K562 (cell line): ENCODE measurements around the gene OSBPL3. TPM values are rescaled to one million over a fixed set of nuclear protein-coding genes. Genes with fewer than 3 reads are reported as not detected.

ENCODE experiments used
- CAMTA2 ChIP-seq: fragments of 250-450 bp; sonication (Bioruptor Pico); conservative IDR thresholded peaks from 2 replicates; pipeline ENCODE4 v1.5.1; 2022
- ETV1 ChIP-seq: fragments of 450-650 bp; conservative IDR thresholded peaks from 2 replicates; pipeline ENCODE4 v1.6.1; 2016; ENCODE audit warnings: missing genetic modification characterization, control low read depth, low read depth, missing compliant biosample characterization
- FIP1L1 ChIP-seq: fragments of 200-400 bp; formaldehyde crosslinking; IDR thresholded peaks from 2 replicates; pipeline ENCODE4 v1.6.1; 2018; ENCODE audit warnings: mild to moderate bottlenecking, low read depth, low read length; ENCODE audit not compliant: poor library complexity, severe bottlenecking
- FOXA3 ChIP-seq, 2 experiments: fragments of 450-650 bp in 1 of 2; sonication (generic) in 1 of 2; formaldehyde crosslinking; IDR thresholded peaks in 1 of 2; conservative IDR thresholded peaks in 1 of 2; 2 replicates each; pipeline versions ENCODE4 v1.4.0 to v1.8.0; 2020 to 2022; ENCODE audit warnings: mild to moderate bottlenecking in 2 of 2, missing genetic modification reagents in 1 of 2
- GTF2E2 ChIP-seq: fragments of 200-800 bp; sonication (Bioruptor generic); IDR thresholded peaks from 2 replicates; pipeline ENCODE4 v1.6.1; 2016; ENCODE audit warnings: missing genetic modification characterization, missing compliant biosample characterization
- HDAC3 ChIP-seq: fragments of 450-650 bp; IDR thresholded peaks from 2 replicates; pipeline ENCODE4 v1.6.1; 2018; ENCODE audit warnings: borderline replicate concordance, mild to moderate bottlenecking, moderate library complexity; ENCODE audit not compliant: partially characterized antibody
- HEY1 ChIP-seq: fragments of 250-450 bp; sonication (Bioruptor Pico); IDR thresholded peaks from 2 replicates; pipeline ENCODE4 v1.5.0; 2020; ENCODE audit warnings: mild to moderate bottlenecking, moderate library complexity, borderline replicate concordance
- KDM5B ChIP-seq: fragments of 200-600 bp; sonication (generic); IDR thresholded peaks from 2 replicates; pipeline ENCODE4 v1.6.1; 2012; ENCODE audit warnings: low read depth, mild to moderate bottlenecking, moderate library complexity, low read length, control low read depth, inconsistent platforms; ENCODE audit not compliant: insufficient replicate concordance
- MYC ChIP-seq, 2 experiments: fragments of 250-450 bp in 1 of 2; sonication (Bioruptor Pico) in 1 of 2; IDR thresholded peaks; 2 replicates each; pipeline versions ENCODE4 v1.5.1 to v1.6.1; 2012 to 2021; ENCODE audit warnings: low read depth in 2 of 2, borderline replicate concordance in 1 of 2, improper control_type of control experiment in 1 of 2, low read length in 1 of 2, mild to moderate bottlenecking in 1 of 2, moderate library complexity in 1 of 2
- NCOR1 ChIP-seq: fragments of 450-650 bp; IDR thresholded peaks from 2 replicates; pipeline ENCODE4 v1.6.1; 2016; ENCODE audit warnings: mild to moderate bottlenecking, moderate library complexity
- NR2F6 ChIP-seq: fragments of 450-650 bp; formaldehyde crosslinking; IDR thresholded peaks from 2 replicates; pipeline ENCODE4 v1.4.0; 2020; ENCODE audit warnings: mild to moderate bottlenecking
- RBM34 ChIP-seq: fragments of 200-400 bp; formaldehyde crosslinking; IDR thresholded peaks from 2 replicates; pipeline ENCODE4 v1.6.1; 2018; ENCODE audit warnings: low read length, borderline replicate concordance; ENCODE audit not compliant: insufficient read depth
- RFX1 ChIP-seq: fragments of 450-650 bp; IDR thresholded peaks from 2 replicates; pipeline ENCODE4 v1.6.1; 2016; ENCODE audit warnings: mild to moderate bottlenecking, moderate library complexity
- SLC30A9 ChIP-seq: fragments of 250-450 bp; sonication (Bioruptor Pico); IDR thresholded peaks from 2 replicates; pipeline ENCODE4 v1.8.0; 2022; ENCODE audit warnings: mild to moderate bottlenecking, moderate library complexity
- STAT5B ChIP-seq: fragments of 250-450 bp; sonication (Bioruptor Pico); IDR thresholded peaks from 2 replicates; pipeline ENCODE4 v1.8.0; 2021; ENCODE audit warnings: mild to moderate bottlenecking, inconsistent platforms
- SUPT5H ChIP-seq: fragments of 450-650 bp; IDR thresholded peaks from 2 replicates; pipeline ENCODE4 v1.6.1; 2016
- ZBTB8A ChIP-seq: fragments of 450-650 bp; IDR thresholded peaks from 2 replicates; pipeline ENCODE4 v1.6.1; 2018; ENCODE audit warnings: mild to moderate bottlenecking, moderate library complexity; ENCODE audit not compliant: partially characterized antibody
- ZNF143 ChIP-seq: sonication (generic); formaldehyde crosslinking; IDR thresholded peaks from 2 replicates; pipeline ENCODE4 v1.9.0; 2022; ENCODE audit warnings: mild to moderate bottlenecking, missing genetic modification reagents
- ZNF584 ChIP-seq: fragments of 200-800 bp; sonication (Bioruptor generic); IDR thresholded peaks from 2 replicates; pipeline ENCODE4 v1.6.1; 2016; ENCODE audit warnings: low read depth, mild to moderate bottlenecking, missing genetic modification characterization, missing compliant biosample characterization
- polyA plus RNA-seq, 8 experiments: library from polyadenylated mRNA; depleted of rRNA in 4 of 8; stranded (reverse) in 5 of 8; unstranded in 3 of 8; fragments of >200 nt; fragmentation: Nextera tagmentation in 2 of 8; fragmentation: Illumina TruSeq in 1 of 8; extraction: Ambion mirVana in 2 of 8; extraction: Trizol in 1 of 8; gene quantifications; 2 replicates each; pipeline versions ENCODE4 v1.2.1 to v1.2.3, GENCODE V29; 2011 to 2014; ENCODE audit warnings: inconsistent platforms in 1 of 8, missing spikeins in 1 of 8
- total RNA-seq, 7 experiments: library from RNA; depleted of rRNA in 6 of 7; stranded (reverse); fragments of >200 nt in 6 of 7; fragmentation: Illumina TruSeq in 2 of 7; extraction: Trizol in 2 of 7; gene quantifications; 2 replicates each; pipeline versions ENCODE4 v1.2.1 to v1.2.3, GENCODE V29; 2011 to 2021; ENCODE audit warnings: low replicate concordance in 1 of 7
- TF ChIP-seq, protein P1 (sequence below): fragments of 250-450 bp; sonication (Bioruptor Pico); IDR thresholded peaks from 2 replicates; pipeline ENCODE4 v1.8.0; 2022; ENCODE audit warnings: inconsistent platforms, mild to moderate bottlenecking, moderate library complexity, borderline replicate concordance
- TF ChIP-seq, protein P2 (sequence below): fragments of 450-650 bp; formaldehyde crosslinking; IDR thresholded peaks from 2 replicates; pipeline ENCODE4 v1.4.0; 2020; ENCODE audit warnings: mild to moderate bottlenecking, moderate library complexity

The OSBPL3 gene
- total and polyA plus RNA-seq, 9 of the 15 experiments (the other 6 are each of a cell fraction or from before 2014, with no cell fraction given), result 4.8 to 37.2 (median 26.5) TPM

- TF ChIP-seq HDAC3 (no peak), SUPT5H (no peak), FOXA3 (CRISPR knock-in tag; conservative IDR thresholded peaks at IDR 0.05 in 1 of 2, IDR thresholded peaks at IDR 0.05 in 1 of 2) (0 out of 4 replicates have a peak, but pooled peaks of 1 of the 2 experiments have one; percentile 16), FIP1L1 (no peak), ETV1 (tag) (peak; percentile 87), ZBTB8A (no peak), SLC30A9 (no peak), ZNF584 (CRISPR knock-in tag) (peak; percentile 22; the same call in 1 of the 2 replicates), NR2F6 (CRISPR knock-in tag) (no peak), KDM5B (peak; percentile 56), HEY1 (CRISPR knock-in tag) (no peak), STAT5B (CRISPR knock-in tag) (no peak), NCOR1 (peak; percentile 43; the same call in 1 of the 2 replicates), ZNF143 (CRISPR knock-in tag) (no peak), RBM34 (no peak), GTF2E2 (tag) (no peak), RFX1 (no peak), MYC (IDR thresholded peaks at IDR 0.05; ENCODE audit: low read depth, low read length) (peak; percentile 30; the same call in 1 of the 2 replicates), MYC (CRISPR knock-in tag; IDR thresholded peaks at IDR 0.05; ENCODE audit: borderline replicate concordance, low read depth) (no peak), CAMTA2 (CRISPR knock-in tag) (no peak)
- TF ChIP-seq, protein P1, sequence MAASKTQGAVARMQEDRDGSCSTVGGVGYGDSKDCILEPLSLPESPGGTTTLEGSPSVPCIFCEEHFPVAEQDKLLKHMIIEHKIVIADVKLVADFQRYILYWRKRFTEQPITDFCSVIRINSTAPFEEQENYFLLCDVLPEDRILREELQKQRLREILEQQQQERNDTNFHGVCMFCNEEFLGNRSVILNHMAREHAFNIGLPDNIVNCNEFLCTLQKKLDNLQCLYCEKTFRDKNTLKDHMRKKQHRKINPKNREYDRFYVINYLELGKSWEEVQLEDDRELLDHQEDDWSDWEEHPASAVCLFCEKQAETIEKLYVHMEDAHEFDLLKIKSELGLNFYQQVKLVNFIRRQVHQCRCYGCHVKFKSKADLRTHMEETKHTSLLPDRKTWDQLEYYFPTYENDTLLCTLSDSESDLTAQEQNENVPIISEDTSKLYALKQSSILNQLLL (CRISPR knock-in tag), result no peak
- TF ChIP-seq, protein P2, sequence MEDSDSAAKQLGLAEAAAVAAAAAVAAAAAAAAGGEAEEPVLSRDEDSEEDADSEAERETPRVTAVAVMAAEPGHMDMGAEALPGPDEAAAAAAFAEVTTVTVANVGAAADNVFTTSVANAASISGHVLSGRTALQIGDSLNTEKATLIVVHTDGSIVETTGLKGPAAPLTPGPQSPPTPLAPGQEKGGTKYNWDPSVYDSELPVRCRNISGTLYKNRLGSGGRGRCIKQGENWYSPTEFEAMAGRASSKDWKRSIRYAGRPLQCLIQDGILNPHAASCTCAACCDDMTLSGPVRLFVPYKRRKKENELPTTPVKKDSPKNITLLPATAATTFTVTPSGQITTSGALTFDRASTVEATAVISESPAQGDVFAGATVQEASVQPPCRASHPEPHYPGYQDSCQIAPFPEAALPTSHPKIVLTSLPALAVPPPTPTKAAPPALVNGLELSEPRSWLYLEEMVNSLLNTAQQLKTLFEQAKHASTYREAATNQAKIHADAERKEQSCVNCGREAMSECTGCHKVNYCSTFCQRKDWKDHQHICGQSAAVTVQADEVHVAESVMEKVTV, result 0 out of 2 replicates have a peak, but pooled peaks have one; percentile 25
Measured at GRCh38 chr7:24821045-24821753, 158.8 kb downstream of the OSBPL3 start (continued).
